GM21381 (cell line): Measurements from ENCODE around the gene C1QL4.
"Not testable (repeated sequence)": the region's sequence is repeated elsewhere in the genome, so short reads cannot be mapped to it uniquely, and the experiment has no call there.

Experiments used
- ATAC-seq: cut with Tn5 transposase; IDR thresholded peaks from one replicate; pipeline ENCODE4 v1.9.1; 2021; ENCODE audit warnings: mild to moderate bottlenecking, moderate library complexity; ENCODE audit not compliant: unreplicated experiment

C1QL4 gene

DNA sequence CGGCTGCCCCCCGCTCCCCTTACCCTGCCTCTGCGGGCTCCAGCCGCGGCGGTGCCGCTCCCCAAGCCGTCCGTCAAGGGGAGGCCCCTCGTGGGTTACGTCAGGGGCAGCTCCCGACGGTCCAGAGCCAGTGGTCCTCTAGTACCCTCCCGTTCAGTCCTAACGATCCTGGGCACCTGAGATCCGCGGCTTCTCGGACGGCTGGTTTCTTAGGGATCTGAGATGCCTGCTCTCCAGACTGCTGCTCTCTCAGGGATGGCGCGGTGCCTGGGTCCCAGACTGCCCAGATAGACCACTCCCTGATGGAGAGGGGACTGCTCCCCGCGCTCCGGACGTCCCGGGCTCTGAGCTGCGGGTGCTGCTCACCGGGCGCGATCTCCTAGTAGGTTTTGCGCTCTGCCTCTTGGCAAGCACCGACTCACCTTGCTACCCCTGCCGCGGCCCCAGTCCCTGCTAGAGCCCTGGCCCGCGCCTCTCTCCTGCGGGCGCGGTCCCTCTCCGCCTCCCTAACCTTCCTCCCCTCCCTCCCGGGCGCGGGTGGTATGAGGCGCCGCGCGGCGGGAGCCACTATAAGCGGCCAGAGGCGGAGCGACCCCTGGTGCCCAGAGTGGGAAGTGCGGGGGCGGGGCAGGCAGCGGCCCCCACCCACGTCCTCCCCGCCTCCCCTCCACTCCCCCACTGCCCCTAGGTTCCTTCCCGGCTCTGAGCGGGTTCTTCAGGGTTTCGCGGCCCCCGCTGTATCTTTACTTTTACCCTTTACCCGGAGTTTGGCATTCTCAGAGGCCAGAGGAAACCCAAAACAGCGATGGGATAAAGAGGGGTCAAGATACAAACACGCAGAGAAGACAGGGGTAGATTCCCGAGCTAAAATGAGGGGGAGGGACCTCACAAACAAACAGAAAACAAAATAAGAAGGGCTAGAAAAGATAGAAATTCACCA is at the start of gene C1QL4:
Gene C1QL4, minus strand, starts transcription at position 544 of the 940 bp plus-strand sequence. CDS start 711 bp downstream, outside the sequence.
- peak; percentile 58 for ATAC-seq

DNA sequence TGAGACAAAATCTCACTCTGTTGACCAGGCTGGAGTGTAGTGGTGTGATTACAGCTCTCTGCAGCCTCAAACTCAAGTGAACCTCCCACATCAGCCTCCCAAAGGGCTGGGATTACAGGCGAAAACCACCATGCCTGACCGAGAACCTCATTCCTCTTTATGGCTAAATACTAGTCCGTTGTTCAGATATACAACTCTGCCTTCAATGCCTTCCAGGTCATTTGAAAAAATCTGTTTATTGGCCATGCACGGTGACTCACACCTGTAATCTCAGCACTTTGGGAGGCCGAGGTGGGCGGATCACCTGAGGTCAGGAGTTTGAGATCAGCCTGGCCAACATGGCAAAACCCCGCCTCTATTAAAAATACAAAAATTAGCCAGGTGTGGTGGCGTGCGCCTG is 43.2 kb upstream of the C1QL4 start:
- ATAC-seq: not testable (repeated sequence)

DNA sequence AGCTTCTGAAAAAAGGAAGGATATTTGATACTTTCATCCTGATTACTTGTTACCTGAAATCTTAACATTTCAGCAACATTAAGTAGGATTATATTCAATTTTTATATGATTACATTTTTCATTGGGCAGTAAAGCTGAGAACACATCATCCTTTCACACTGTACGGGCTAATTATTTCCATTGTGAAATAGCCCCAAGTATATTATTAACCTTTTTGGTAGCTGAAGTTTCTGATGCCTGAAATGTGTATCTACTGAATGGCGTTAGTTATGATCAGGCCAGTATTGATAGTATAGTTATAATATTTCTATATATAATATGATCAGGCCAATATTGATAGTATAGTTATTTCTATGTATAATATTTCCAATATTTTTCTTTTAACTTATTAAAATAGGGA is 40.4 kb upstream of the C1QL4 start:
- ATAC-seq: no peak

DNA sequence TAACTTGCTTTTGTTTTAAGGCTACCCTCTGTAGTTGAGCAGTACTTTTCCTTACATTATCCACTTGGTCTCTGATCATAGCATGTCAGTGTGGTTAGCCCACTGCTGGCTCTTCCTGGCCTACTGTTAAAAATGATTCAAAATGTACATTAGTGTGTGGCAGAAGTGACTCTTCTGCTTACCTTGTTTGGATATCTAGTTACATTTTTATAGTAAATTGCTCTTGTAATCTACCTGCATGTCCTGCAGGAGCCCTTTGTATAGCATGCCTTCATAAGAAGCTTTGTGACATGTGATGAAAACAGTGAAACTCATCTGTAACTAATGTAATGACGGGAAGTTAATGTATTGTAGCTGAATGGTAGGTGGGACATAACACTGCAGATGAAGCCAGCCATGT is 38.4 kb upstream of the C1QL4 start:
- no peak for ATAC-seq

DNA sequence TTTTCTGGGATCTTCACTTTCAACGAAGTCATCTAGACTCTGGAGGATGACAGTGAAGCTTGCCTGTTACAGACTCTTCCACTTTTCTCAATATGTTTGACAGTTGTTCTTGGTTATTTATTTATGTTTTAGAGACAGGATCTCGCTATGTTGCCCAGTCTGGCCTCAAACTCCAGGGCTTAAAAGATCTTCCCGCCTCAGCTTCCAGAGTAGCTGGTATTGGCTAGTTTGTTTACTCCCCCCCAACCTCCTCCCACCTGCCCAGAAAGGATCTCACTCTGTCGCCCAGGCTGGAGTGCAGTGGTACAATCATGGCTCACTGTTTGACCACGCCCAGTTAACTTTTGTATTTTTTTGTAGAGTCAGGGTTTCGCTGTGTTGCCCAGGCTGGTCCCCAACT is 33.6 kb upstream of the C1QL4 start:
- ATAC-seq: no peak

DNA sequence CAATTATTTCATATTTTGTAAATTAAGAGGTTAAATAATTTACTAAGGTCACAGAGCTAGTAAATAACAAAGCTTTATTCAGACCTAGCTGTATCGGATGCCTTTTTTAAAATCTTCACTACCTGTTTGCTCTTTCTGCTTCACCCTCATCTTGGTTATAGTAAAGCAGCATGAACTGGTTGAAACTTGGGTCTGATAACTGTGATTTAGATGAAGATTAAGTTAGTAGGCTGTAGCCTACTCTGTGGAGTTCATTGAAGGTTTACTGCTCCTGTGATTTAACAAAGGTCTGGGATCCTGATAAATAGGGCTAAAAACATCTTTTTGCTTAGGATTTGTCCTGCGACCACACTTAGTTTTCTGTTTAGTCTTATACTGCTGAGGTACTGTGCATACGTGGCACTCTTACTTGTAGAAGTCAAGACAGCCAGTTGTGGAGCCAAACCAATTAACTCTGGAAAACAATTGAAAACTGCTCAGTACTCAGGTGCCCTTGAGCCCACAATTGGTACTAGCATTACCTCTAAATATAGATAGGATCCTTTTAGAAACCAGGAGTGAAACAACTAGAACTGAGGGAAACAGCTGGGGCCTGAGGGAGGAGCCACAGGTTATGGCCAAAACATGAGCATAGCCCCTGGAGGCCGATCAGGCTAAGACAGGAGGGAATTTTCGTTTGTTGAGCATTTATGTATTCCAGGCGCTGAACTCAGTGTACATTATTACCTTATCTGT is 32.6 kb upstream of the C1QL4 start:
- peak; percentile 34 for ATAC-seq

DNA sequence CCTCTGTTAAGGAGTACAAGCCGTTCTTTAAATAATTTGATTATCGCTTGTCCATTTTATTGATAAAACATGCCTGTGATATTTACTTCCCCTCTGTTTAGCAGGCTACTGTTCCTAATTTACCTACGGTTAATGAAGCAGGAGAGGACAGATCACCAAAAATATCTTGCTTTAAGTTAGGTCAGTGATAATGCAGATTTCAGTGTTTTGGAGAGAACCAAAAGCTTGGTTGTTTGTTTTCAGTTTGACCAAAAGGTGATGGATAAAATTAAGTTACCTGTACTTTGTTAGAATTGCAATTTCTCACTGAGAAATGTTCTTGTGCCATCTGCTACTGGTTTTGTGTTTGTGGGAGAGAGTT is 31.2 kb upstream of the C1QL4 start:
- ATAC-seq: no peak

DNA sequence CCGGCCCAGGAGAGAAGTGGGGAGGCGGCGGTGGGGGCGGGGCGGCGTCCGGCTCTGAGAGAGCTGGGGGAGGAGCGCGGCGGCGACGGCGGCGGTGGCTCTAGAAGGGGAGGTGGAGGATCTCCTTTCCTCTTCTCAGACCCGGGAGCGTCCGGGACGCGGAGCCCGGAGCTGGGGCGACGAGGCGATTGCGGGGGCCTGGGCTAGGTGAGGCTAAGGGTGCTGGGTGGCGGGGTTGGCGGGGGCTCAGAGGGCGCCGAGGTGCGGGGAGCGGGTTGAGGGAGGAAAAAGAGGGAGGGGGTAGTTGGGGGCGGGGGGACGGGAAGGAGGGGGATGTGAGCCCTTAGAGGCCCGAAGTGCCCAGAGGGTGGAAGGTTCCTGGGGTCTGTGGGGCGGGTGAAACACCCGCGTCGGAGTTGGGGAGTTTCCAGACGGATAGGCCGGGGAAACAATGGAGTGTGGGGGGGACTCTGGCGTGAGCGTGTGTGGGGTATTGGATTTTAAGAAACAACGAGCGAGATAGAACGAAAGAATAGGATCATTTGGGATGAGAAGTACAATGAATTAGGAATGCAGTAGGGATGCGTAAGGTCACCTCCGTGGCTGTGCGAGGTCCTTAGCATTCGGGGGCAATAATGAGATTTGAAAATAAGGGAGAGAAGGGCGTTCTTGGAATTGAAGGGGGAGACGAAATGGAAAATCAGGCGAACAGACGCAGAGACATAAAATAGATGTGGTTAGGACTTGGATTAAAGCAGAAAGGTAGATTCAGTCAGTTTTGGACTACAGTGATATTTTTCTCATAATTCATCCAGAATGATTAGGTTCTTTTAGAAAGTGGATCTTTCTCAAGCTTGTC is 30.6 kb upstream of the C1QL4 start, which contains the start of gene SPATS2:
Gene SPATS2, plus strand, starts transcription at position 82 of the 859 bp plus-strand sequence. CDS start 93,551 bp downstream, outside the sequence.
- no peak for ATAC-seq

DNA sequence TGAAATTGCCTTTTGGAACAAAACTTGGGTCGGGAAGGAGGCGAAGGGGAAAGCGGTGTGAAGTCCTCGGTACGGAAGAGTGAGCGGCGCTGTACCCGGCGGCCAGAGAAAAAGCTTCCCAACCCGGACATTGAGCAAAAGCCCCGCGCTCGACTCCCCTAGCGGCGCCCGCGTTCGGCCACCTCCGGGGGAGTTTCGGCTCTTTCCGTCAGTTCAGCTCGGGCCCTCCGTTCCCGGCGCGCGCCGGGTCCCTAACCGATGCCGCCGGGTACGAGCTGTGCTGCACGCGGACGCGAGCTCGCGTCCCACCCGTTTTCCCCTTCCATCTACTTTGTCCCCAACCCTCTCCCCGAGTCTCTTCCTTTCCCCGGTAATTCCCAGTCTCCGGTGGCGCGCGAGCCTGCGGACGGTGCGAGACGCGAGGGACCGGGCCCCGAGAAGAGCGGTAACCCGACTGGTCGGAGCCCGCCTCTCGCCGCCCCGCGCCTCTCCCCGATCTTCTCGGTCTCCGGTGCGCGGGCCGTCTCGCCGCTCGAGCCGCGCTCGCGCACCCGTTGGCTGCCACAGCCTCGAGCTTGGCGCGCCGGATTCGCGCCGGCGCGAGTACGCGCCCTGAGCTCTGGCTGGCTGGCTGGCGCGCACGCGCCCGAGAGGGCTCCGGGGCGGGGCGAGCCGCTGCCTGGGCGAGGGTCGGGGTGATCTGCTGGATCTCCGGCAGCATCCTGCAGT is 29.8 kb upstream of the C1QL4 start:
- peak; percentile 66 for ATAC-seq

DNA sequence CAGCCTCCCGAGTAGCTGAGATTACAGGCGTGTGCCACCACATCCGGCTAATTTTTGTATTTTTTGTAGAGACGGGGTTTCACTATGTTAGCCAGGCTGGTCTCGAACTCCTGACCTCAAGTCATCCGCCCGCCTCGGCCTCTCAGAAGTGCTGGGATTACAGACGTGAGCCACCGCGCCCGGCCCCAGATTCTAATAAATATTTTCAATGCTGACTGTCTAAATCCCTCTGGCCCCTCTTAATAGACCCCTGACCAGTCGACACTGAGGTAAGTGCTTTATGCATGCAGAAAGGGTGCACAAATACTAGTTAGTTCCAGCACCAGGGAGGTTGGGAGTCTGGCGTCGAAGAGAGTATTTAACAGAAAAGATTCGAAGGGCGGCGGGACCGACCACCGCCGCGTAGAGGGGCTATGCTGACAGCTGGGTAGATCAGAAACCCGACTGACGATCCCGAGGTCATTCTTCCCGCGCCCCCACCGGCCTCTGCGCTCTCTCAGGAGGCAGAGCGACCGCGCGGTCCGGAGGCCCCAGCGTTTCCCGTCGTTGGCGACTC is 29.2 kb upstream of the C1QL4 start:
- ATAC-seq: peak; percentile 1

DNA sequence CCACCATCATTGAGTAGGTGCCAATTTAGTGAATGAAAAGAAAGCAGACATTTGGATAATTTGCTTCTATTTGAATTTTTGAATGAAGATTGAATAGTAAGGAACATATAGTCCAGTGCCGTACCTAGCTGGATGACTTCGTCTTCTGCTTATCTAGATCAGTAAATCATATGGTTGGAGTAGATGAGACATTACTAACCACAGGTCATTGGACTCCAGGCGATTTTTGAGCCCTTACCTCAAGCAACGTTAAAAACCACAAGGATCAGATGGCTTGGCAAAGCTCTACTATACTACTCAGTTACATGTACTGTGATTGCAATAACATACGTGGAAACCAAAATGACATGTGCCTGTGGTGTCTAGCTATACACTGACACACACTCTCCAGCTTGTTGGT is 28.6 kb upstream of the C1QL4 start:
- ATAC-seq: no peak

DNA sequence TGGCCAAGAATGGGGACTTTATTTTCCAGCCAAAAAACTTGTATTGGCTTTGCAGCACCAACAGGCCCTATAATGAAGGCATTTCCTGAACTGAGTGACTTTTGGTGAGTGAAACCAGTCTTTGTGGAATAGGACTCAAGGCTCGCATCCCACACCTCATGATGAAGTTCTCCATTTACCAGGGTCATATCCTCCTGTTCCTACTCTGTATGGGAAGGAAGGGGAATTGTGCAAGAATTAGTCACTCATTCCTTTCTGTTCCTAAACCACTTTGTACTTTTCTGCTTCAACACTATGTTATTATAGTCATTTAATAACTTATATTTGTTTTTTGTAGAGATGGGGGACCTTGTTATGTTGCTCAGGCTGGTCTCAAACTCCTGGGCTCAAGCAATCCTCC is 28.0 kb upstream of the C1QL4 start:
- ATAC-seq: no peak

DNA sequence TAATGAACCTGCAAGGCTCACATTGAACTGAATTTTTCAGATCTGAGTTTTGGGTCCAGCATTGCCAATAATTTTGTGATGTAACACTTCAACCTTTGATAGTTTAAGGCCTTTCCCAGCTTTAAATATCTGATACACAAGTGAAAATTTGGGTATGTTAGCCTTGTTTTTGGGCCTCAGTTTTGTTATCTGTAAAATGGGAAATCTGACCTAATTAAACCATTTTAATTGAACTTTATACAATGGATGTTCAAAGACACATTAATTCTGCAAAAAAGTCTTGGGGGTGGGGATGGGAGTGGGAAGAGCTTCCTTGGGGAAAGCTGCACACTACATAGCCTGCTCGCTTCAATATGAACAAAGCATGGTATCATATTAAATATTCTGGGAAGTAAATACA is 25.1 kb upstream of the C1QL4 start:
- ATAC-seq: no peak

DNA sequence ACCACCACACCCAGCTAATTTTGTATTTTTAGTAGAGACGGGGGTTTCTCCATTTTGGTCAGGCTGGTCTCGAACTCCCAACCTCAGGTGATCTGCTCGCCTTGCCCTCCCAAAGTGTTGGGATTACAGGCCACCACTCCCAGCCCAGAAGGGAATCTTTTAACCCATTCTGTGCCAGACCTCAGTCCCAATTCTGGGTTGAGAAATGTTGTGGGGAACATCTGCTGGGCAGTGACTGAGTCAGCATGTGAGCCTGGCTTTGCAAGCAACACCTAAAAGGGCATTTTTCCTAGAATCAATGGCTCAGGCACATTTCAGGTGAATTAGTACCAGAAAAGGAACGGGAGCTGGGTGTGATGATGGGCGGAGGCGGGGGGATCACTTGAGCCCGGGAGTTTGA is 22.7 kb upstream of the C1QL4 start:
- no peak for ATAC-seq

DNA sequence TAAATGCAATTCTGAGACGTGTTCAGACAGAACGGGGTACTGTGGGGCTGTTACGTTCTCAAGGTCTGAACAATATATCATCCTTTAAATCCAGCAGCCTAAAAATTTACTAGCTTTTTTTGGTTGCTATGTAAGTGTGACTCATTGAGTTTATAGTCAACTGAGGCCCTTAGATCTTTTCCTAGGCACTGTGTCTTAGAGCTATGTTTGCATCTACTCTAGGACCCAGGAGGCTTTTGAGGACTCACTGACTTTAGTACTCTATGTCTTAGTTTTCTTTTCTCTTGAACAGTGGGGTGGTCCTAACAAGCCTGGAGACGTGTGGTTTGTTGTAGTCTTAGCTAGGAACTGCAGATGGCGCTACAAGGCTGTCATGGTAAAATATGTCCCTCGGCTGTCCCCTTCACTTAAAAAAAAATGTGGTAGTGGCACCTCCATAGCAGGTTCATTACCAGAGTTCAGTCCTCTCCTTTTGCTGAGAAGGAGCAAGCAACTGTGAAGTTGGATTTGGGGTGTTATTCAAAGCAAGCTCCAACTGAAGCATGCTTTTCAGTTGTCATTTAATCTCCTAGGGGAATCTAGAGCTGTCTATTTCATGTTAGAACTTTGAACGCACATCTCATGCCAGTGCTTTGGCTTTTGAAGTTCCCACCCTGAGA is 21.6 kb upstream of the C1QL4 start:
- ATAC-seq: no peak

DNA sequence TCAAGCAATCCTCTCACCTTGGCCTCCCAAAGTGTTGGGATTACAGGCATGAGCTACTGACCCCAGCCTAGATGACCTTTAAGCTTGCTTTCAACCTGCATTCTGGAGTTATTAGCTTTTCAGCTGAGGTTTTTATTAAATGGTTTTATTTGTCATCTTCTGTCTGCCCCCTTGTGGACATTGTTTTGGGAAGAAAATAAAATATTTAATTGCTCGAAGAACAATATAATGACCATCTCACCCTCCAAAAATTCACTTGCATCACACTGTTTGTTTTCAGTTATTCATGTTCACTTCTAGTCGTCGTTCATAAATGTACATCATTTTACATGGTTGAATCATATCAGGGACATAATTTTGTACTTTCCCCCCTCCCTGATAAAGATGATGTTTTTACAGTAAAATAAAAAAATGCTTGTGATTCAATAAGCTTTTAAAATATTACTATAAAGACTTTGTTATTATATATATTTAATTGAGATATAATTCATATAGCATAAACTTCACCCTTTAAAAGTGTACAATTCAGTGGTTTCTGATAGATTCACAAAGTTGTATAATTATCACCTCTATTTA is 20.2 kb upstream of the C1QL4 start:
- no peak for ATAC-seq

DNA sequence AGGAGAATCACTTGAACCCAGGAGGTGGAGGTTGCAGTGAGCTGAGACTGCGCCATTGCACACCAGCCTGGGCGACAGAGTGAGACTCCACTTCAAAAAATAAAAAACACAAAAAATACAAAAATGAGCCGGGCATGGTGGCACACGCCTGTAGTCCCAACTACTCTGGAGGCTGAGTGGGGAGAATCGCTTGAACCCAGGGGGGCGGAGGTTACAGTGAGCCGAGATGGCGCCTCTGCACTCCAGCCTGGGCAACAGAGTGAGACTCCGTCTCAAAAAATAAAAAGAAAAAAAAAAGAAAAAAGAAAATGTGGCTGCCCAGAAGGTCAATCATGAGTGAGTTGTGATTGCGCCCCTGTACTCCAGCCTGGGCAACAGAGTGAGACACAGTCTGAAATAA is 18.9 kb upstream of the C1QL4 start:
- ATAC-seq: no peak

DNA sequence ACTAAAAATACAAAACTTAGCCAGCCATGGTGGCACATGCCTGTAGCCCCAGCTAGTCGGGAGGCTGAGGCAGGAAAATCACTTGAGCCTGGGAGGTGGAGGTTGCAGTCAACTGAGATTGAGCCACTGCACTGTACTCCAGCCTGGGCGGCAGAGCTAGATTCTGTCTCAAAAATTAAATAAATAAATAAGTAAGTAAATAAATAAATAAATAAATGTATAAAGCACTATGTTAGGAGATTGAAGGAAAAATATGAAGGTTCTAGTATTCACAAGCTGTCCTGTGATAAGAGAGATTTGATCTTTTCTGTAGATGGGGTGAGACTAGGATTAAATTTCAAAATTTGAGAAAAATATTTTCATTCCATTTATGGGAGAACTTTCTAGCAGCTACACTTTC is 15.4 kb upstream of the C1QL4 start:
- ATAC-seq: no peak

DNA sequence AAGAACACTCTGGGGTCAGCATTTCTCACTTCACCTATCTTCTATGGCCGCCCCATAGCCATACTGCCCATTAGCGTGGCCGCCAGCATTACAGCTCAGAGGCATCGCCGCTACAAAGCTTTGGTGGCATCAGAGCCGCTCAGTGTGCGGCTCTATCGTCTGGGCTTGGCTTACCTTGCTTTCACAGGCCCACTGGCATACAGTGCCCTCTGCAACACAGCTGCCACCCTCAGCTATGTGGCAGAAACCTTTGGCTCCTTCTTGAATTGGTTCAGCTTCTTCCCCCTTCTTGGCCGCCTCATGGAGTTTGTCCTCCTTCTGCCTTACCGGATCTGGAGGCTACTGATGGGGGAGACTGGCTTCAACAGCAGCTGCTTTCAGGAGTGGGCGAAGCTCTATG is 12.3 kb upstream of the C1QL4 start:
- no peak for ATAC-seq
